Adrenal gland (tissue), 12 donors: Measurements from ENCODE around the gene SHC4. TPM values are rescaled to one million over a fixed set of nuclear protein-coding genes. Genes with fewer than 3 reads are reported as not detected.

ENCODE experiments used
- DNase-seq, 7 donors: peaks; one replicate each; pipeline ENCODE4 v3.0.0-alpha.2; 2019 to 2020
- H3K27ac ChIP-seq, 5 donors: fragments of 200-600 bp; sonication (generic) in 4 of 5; 1 replicate in 3 of 5; 2 replicates in 2 of 5; pipeline versions ENCODE4 v1.5.1 to v1.8.0; 2016 to 2020; ENCODE audit warnings: mild to moderate bottlenecking in 1 of 5
- H3K27me3 ChIP-seq: fragments of 200-600 bp; 2 replicates; pipeline ENCODE4 v1.8.0; 2021
- H3K36me3 ChIP-seq, 2 donors: fragments of 200-600 bp; replicated peaks in 1 of 2; 1 replicate in 1 of 2; 2 replicates in 1 of 2; pipeline versions ENCODE4 v1.5.1 to v1.8.0; 2018 to 2022
- H3K4me1 ChIP-seq, 2 donors: fragments of 200-600 bp; replicated peaks in 1 of 2; 1 replicate in 1 of 2; 2 replicates in 1 of 2; pipeline versions ENCODE4 v1.5.1 to v1.8.0; 2018 to 2021
- H3K4me3 ChIP-seq, 4 donors: fragments of 200-600 bp; sonication (generic) in 3 of 4; one replicate each; pipeline ENCODE4 v1.5.1; 2016 to 2018
- H3K9me3 ChIP-seq, 3 donors: fragments of 200-600 bp; sonication (generic) in 1 of 3; replicated peaks in 1 of 3; 1 replicate in 2 of 3; 2 replicates in 1 of 3; pipeline versions ENCODE4 v1.5.1 to v1.8.0; 2016 to 2021
- POLR2A ChIP-seq, 2 donors: fragments of 450-650 bp; IDR thresholded peaks; one replicate each; pipeline ENCODE4 v1.6.1; 2017; ENCODE audit warnings: antibody characterized with exemption in 2 of 2, mild to moderate bottlenecking in 2 of 2, moderate library complexity in 1 of 2
- WGBS, 4 donors: extraction: QIAGEN DNeasy Blood & Tissue Kit in 2 of 4; methylation state at CpG; one replicate each; pipeline versions ENCODE4 v1.1.5 to v1.1.7; 2013 to 2017; 5-methylcytosine and 5-hydroxymethylcytosine counted together
- intact Hi-C, 2 donors: fragments of 100-400 bp; cut with DNase I; formaldehyde crosslinking; loops; one replicate each; pipeline versions ENCODE4 v1.14.1 to v1.15.0; 2022 to 2023
- polyA plus RNA-seq, 3 donors: library from polyadenylated mRNA; stranded (reverse); fragments of 200-250 nt in 2 of 3; fragments of 350-450 nt in 1 of 3; fragmentation: Illumina TruSeq in 1 of 3; extraction: RNeasy Lipid Tissue Mini Kit (QIAGEN cat#74804) in 1 of 3; gene quantifications; one replicate each; pipeline ENCODE4 v1.2.3, GENCODE V29; 2013 to 2014
- total RNA-seq, 9 donors: library from RNA; depleted of rRNA in 4 of 9; stranded (reverse); fragments of >200 nt in 4 of 9; fragments of 120-200 nt in 1 of 9; fragmentation: NEBNext Ultra II Directional in 1 of 9; extraction: Animal tissue kit (Norgen Biotek cat#: 25700) in 1 of 9; gene quantifications; one replicate each; pipeline versions ENCODE4 v1.1.0 to v1.2.4, GENCODE V29; 2013 to 2023
- TF ChIP-seq, protein P1 (sequence below), 6 experiments: fragments of 450-650 bp in 4 of 6; fragments of 200-600 bp in 2 of 6; sonication (generic) in 1 of 6; IDR thresholded peaks; 1 replicate in 5 of 6; 2 replicates in 1 of 6; pipeline versions ENCODE4 v1.5.1 to v1.8.0; 2016 to 2021; ENCODE audit warnings: antibody characterized with exemption in 6 of 6, mild to moderate bottlenecking in 2 of 6, moderate library complexity in 1 of 6
- donor health status: healthy with polysubstance abuse.
- donor health status: Bipolar disorder and iron deficiency.
- donor health status: DM: yes; HTN: yes; CAD: no.
- donor health status: DM: no; HTN: no; CAD: no.
- donor health status: DM: no; HTN: no; CAD: no.
- donor health status: DM: yes; HTN: yes; CAD: no.

SHC4 gene
- total and polyA plus RNA-seq, 12 donors: 0.40 to 1.8 (median 0.99) TPM

DNA sequence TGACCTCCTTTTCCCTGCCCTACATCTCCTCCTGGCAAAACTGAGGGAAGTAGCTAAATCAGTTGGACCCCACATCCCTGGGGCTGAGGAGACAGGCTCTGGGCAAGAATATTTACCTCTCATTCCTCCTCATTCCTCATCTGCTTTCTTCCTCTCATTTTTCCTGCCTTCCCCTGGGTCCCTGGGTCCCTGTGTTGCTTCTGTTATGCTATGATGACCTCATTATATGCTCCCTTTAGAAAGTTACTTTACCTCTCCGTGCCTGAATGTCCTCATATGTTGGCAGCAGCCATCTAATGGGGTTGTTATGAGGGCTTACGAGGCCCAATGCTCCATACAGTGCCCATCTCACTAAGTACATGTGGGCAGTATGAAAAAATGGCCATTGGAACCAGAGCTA lies 1.2 kb upstream of the SHC4 start:
- Histone ChIP-seq H3K4me3 (no peak overlapping the region), H3K36me3 (no peaks in the 10 kb centered on the region), H3K9me3 (no peaks in the 10 kb centered on the region), H3K27ac (no peak overlapping the region), H3K27me3 (no peaks in the 10 kb centered on the region), H3K4me1 (peaks cover 8 to 12% of the 10 kb centered on the region in 2 donors)
- no peak for DNase-seq
- TF ChIP-seq, protein P1, sequence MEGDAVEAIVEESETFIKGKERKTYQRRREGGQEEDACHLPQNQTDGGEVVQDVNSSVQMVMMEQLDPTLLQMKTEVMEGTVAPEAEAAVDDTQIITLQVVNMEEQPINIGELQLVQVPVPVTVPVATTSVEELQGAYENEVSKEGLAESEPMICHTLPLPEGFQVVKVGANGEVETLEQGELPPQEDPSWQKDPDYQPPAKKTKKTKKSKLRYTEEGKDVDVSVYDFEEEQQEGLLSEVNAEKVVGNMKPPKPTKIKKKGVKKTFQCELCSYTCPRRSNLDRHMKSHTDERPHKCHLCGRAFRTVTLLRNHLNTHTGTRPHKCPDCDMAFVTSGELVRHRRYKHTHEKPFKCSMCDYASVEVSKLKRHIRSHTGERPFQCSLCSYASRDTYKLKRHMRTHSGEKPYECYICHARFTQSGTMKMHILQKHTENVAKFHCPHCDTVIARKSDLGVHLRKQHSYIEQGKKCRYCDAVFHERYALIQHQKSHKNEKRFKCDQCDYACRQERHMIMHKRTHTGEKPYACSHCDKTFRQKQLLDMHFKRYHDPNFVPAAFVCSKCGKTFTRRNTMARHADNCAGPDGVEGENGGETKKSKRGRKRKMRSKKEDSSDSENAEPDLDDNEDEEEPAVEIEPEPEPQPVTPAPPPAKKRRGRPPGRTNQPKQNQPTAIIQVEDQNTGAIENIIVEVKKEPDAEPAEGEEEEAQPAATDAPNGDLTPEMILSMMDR (IDR thresholded peaks at IDR 0.05): no peak
- no peak for TF ChIP-seq POLR2A (IDR thresholded peaks at IDR 0.05)
- WGBS, 4 donors: 79 to 100% (median 85%) methylated on average over 2 of the region's 2 CpGs
- intact Hi-C loops: loop anchor here in 1 of 2 donors (10.0 kb wide), 1 partner anchor 100 kb away; no protein-coding TSS in a partner anchor

DNA sequence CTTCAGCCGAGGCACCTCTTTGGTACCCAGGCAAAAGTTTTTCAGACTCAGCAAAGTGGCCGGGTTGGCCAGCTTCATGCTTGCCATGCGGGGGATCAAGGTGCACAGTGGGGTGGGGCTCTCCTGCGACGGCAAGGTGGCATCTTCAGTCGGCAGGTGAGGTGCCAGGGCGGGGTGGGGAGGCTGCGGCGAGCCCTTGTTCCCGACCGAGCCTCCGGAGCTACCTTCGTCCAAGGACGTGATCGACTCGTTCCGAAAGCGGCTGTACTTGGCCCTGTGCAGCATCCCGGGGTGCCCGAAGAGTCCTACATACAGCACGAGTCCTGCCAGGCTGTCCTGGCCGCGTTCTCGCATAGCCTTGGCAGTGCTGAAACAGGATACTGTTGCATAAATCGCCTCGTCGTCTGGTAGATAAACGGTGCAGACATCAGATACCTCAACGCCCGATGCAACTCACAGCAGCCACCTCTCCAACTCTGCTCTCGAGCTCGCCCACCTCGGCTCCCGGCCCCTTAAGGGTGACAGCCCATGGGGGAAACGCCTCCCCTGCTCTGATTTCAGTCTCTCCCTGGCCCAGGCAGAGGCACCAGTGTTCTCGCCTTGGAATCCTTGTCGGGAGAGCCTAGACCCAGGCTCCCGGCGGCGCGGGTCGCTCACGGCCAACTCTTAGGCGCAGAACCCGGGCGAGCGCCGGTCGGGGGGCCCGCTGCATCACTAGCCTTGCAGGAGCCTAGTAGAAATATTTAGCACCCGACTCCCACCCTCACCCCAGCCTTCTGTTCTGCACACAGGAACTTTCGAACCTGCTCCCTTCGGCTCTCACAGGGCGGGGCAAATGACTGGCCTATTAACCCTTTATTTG lies 826 bp downstream of the SHC4 start:
- 5 to 8% (median 8%) methylated on average over 13 to 54 of the region's 54 CpGs for WGBS, 4 donors
- no peak for TF ChIP-seq POLR2A (IDR thresholded peaks at IDR 0.05)
- TF ChIP-seq, protein P1 (IDR thresholded peaks at IDR 0.05): no peak
- H3K27me3 ChIP-seq: no peaks in the 10 kb centered on the region
- H3K36me3 ChIP-seq: no peaks in the 10 kb centered on the region
- peak overlapping the region in 2 of 4 donors; percentile 14 to 64 for H3K4me3 ChIP-seq
- peaks cover 8 to 12% of the 10 kb centered on the region in 2 donors for H3K4me1 ChIP-seq
- peak; percentile 58 to 85 (median 74) for DNase-seq
- intact Hi-C loops: loop anchor here in 1 of 2 donors (10.0 kb wide), 1 partner anchor 98 kb away; no protein-coding TSS in a partner anchor
- H3K9me3 ChIP-seq: no peaks in the 10 kb centered on the region
- H3K27ac ChIP-seq: peak overlapping the region in 1 of 5 donors; percentile 42

DNA sequence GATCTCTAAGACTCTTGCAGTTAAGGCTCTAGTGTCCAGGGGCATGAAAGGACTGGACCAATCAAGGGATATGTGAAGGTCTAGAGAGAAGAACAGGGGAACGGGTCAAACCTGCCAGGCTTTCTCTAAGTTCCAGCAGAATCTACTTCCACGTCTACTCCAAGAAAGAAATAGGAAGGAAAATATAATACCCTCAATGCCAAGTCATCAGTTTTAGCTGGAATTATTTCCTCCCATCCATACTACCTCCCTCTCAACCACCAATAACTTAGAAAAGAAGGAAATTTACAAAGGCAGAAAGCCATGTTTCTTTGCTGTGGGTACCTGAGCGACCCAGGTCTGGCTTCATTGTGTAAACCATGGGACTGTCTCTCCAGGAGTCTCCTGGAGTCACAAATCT lies 7.8 kb downstream of the SHC4 start:
- WGBS, 4 donors: 83 to 91% (median 87%) methylated on average over 3 of the region's 3 CpGs
- Histone ChIP-seq H3K4me3 (no peak overlapping the region), H3K27ac (no peak overlapping the region), H3K27me3 (no peaks in the 10 kb centered on the region), H3K9me3 (no peaks in the 10 kb centered on the region), H3K4me1 (no peaks in the 10 kb centered on the region), H3K36me3 (no peaks in the 10 kb centered on the region)
- TF ChIP-seq, protein P1 (IDR thresholded peaks at IDR 0.05): no peak
- no peak for TF ChIP-seq POLR2A (IDR thresholded peaks at IDR 0.05)
- DNase-seq: no peak
- intact Hi-C loops: no loop called here

DNA sequence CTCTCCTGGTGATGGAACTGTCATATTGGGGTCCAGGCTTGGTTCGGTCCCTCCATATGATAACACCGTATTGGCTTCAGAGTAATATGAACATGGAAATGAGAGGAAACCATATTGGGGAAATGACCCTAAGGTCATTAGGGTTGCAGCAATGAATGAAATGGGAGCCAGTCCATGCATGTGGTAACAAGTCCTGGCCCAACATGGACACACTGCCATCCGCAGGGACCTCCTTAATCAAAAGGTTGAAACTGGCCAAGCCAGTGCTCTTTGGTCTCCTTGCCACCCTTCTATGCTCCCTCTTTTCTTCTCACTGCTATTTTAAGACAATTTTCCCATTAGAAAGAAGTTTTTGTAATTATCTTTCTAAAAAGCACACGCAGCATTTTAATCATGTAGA lies 8.3 kb downstream of the SHC4 start:
- no peak for TF ChIP-seq POLR2A (IDR thresholded peaks at IDR 0.05)
- TF ChIP-seq, protein P1 (IDR thresholded peaks at IDR 0.05): no peak
- Histone ChIP-seq H3K4me1 (no peaks in the 10 kb centered on the region), H3K27ac (no peak overlapping the region), H3K27me3 (no peaks in the 10 kb centered on the region), H3K4me3 (no peak overlapping the region), H3K9me3 (no peaks in the 10 kb centered on the region), H3K36me3 (no peaks in the 10 kb centered on the region)
- intact Hi-C loops: no loop called here
- 92 to 97% (median 93%) methylated on average over 4 of the region's 4 CpGs for WGBS, 4 donors
- DNase-seq: no peak
